Astrocyte of the cerebellum (primary cell): ENCODE measurements around the gene UTP3.
"Not testable (repeated sequence)": the region's sequence is repeated elsewhere in the genome, so short reads cannot be mapped to it uniquely, and the experiment has no call there.

Experiments used
- DNase-seq: peaks from one replicate; pipeline ENCODE4 v3.0.0-alpha.2; 2011; ENCODE audit warnings: low read depth
- H3K4me3 ChIP-seq: 2 replicates; pipeline ENCODE4 v1.5.1; 2011; ENCODE audit warnings: mild to moderate bottlenecking, low read depth, low read length, moderate library complexity
- CTCF ChIP-seq: IDR thresholded peaks from 2 replicates; pipeline ENCODE4 v1.5.1; 2012; ENCODE audit warnings: low read length, low read depth, moderate library complexity, mild to moderate bottlenecking; ENCODE audit errors: missing control alignments
- in situ Hi-C: cut with HindIII; loops from 2 replicates; pipeline ENCODE4 v1.10.0; 2017; ENCODE audit warnings: low sequenced_read_pairs

UTP3 gene

DNA sequence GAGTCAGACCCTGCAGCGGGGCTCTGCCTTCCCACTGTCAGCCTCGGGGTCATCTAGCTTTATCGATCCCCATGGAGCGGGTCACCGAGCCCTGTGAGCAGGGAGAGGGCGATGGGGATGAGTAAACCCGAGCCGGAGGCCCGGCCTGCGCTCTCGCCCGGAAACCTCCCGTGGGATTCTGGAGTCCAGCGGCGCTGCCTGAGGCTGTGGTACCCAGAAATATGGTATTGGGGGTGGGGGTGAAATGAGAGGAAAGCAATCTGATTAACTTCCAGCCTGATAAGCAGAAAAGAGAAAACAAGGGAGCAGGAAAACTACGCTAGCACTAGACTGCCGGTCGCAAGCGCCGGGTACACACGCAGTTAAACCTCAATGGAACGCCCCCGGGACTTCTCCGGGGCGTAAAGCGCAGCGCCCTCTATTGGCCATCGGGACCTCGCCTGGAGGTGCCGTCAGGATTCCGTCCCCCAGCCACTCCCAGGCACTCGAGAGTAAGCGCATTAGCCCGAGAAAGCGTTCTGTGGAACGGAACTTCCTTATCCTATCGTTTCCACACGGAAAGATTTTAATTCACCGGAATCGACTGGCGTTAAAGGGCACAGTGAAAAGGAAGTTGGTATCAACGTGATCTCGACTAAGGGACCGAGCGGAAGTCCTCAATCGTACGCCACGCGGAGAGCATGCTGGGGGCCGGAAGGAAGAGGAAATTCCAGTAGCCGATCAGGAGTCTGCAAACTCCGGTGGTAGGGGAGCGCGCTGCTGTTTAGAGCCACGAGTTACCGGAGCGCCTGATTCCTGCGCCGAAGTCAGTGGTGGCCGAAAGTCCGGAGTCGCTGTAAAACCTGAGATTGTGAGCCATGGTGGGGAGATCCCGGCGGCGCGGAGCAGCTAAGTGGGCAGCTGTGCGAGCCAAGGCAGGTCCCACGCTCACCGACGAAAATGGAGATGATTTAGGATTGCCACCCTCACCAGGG is at the start of gene UTP3:
TSS of gene UTP3 (plus strand) at position 712 of the 974 bp plus-strand sequence. CDS start at position 858, 146 bp downstream.
- in situ Hi-C loops = no loop called here
- peak; percentile 99 for TF ChIP-seq CTCF
- peak; percentile 99 for DNase-seq
- peak within 1 kb of the TSS; percentile 98 for H3K4me3 ChIP-seq

- in situ Hi-C loops = no loop called here
- H3K4me3 ChIP-seq = no peak overlapping the region
- no peak for TF ChIP-seq CTCF
- DNase-seq = no peak
Observed at GRCh38 chr4:70640192-70640591, 48.1 kb upstream of the UTP3 start.

DNA sequence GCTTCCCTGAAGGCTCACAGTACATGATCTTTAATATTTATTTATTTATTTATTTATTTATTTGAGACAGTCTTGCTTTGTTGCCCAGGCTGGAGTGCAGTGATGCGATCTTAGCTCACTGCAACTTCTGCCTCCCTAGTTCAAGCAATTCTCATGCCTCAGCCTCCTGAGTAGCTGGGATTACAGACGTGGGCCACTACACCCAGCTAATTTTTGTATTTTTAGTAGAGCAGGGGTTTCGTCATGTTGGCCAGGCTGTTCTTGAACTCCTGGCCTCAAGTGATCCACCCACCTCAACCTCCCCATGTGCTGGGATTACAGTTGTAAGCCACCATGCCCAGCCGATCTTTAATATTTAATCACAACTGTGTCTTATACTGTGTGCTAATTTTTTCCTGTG is 37.6 kb upstream of the UTP3 start:
- H3K4me3 ChIP-seq = not testable (repeated sequence)

GRCh38 chr4:70651864-70652506 is 36.3 kb upstream of the UTP3 start:
- no peak for DNase-seq
- H3K4me3 ChIP-seq = no peak overlapping the region
- in situ Hi-C loops = no loop called here
- peak; percentile 33 for TF ChIP-seq CTCF

More for the DNA sequence above, 37.6 kb upstream of the UTP3 start:
- in situ Hi-C loops, DNase-seq: not testable (repeated sequence)

DNA sequence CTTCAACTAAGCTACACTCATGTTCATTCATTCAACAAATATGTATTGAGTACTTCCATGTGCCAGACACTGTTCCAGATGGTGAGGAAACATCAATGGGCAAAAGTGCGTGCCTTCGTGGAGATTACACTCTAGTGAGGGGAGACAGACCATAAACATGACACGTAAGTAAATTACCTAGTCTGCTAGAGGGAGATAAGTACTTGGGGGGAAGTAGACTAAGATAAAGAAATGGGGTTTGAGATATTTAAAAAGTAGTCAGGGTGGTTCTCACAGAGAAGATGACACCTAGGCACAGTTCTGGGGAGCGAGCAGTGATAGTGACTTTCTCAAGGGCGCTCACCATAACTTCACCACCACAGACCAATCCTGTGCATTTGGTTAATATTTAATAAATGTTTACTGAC is 33.7 kb upstream of the UTP3 start:
- TF ChIP-seq CTCF = no peak
- in situ Hi-C loops = no loop called here
- DNase-seq = no peak
- H3K4me3 ChIP-seq = no peak overlapping the region

DNA sequence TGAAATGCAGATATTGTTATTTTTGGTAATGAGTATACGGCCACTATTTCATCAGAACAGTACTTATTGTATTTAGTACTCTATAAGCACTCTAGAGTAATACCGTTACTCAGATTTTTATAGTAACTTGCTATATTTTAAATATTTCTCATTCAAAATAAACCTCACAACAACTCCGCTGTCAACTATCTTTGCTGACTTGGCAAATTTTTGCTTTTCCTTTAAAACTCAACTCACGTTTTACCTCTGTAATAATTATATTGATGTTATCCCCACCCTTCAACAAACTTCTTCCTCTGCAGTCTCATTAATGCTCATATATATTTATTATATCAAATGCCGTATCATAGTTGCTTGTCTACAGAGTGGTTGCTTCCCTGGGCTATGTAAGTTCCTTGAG is 31.0 kb upstream of the UTP3 start:
- in situ Hi-C loops = no loop called here

More for the DNA sequence above, 31.0 kb upstream of the UTP3 start:
- no peak for TF ChIP-seq CTCF
- DNase-seq = no peak
- no peak overlapping the region for H3K4me3 ChIP-seq
